Epithelial cell of proximal tubule (primary cell): ENCODE data around the gene TESMIN. TPM values are rescaled to one million over a fixed set of nuclear protein-coding genes. Genes with fewer than 3 reads are reported as not detected.

Experiments
- DNase-seq: peaks from one replicate; pipeline ENCODE4 v3.0.0-alpha.2; 2011; ENCODE audit warnings: low read depth
- H3K4me3 ChIP-seq: 2 replicates; pipeline ENCODE4 v1.5.1; 2011; ENCODE audit warnings: low read depth, mild to moderate bottlenecking, low read length
- CTCF ChIP-seq: conservative IDR thresholded peaks from 2 replicates; pipeline ENCODE4 v1.5.1; 2012; ENCODE audit warnings: low read depth, mild to moderate bottlenecking, low read length
- total RNA-seq: library from RNA; depleted of rRNA; stranded (reverse); fragments of >200 nt; gene quantifications from 2 replicates; pipeline ENCODE4 v1.2.3, GENCODE V29; 2015

TESMIN gene
- total RNA-seq, 1 donor from 2014 or later, result 8.2 TPM

GRCh38 chr11:68782711-68783110, 31.4 kb upstream of the TESMIN start:
- H3K4me3 ChIP-seq, result no peak overlapping the region
- no peak for DNase-seq
- TF ChIP-seq CTCF, result no peak

- DNase-seq, result no peak
- no peak for TF ChIP-seq CTCF
- H3K4me3 ChIP-seq, result no peak overlapping the region
These were observed 29.5 kb upstream of the TESMIN start for GRCh38 chr11:68780829-68781228.

DNA sequence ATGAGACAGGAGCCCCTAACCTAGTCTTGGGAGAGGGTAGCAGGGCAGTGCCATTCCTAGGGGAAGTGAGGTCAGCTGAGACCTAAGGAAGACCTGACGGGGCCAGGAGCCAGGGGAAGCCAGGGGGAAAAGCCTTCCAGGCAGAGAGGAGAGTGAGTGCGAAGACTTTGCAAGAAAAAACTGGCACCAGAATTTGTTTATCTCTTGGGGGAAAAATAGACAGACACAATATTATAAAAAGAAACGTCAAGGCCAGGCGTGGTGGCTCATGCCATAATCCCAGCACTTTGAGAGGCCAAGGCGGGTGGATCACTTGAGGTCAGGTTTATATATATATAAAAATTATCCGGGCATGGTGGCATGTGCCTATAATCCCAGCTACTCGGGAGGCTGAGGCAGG, 26.9 kb upstream of the TESMIN start:
- DNase-seq, result no peak
- no peak for TF ChIP-seq CTCF
- H3K4me3 ChIP-seq, result no peak overlapping the region

GRCh38 chr11:68776442-68777235, 25.3 kb upstream of the TESMIN start:
- no peak for DNase-seq
- H3K4me3 ChIP-seq, result no peak overlapping the region
- no peak for TF ChIP-seq CTCF

- no peak for TF ChIP-seq CTCF
- no peak for DNase-seq
- H3K4me3 ChIP-seq, result no peak overlapping the region
These were observed 24.6 kb upstream of the TESMIN start for GRCh38 chr11:68775951-68776388.

- TF ChIP-seq CTCF, result no peak
- H3K4me3 ChIP-seq, result no peak overlapping the region
- DNase-seq, result no peak
These were observed 22.9 kb upstream of the TESMIN start for GRCh38 chr11:68774194-68774585.
